ENCODE results near the gene TMEM51.

TMEM51 gene

GRCh38 chr1:15242766-15243165 lies 89.2 kb downstream of the TMEM51 start:
- TF ChIP-seq CTCF (IDR thresholded peaks at IDR 0.05; ENCODE audit: low read depth, low read length) = no peak
- no peak overlapping the region for H3K4me3 ChIP-seq (ENCODE audit: low read depth, low read length)

GRCh38 chr1:15243275-15244043 lies 89.9 kb downstream of the TMEM51 start:
- no peak overlapping the region for H3K4me3 ChIP-seq (ENCODE audit: low read depth, low read length)
- TF ChIP-seq CTCF (IDR thresholded peaks at IDR 0.05; ENCODE audit: low read depth, low read length) = no peak

- TF ChIP-seq CTCF (IDR thresholded peaks at IDR 0.05; ENCODE audit: low read depth, low read length) = no peak
- H3K4me3 ChIP-seq (ENCODE audit: low read depth, low read length) = no peak overlapping the region
These were observed 91.3 kb downstream of the TMEM51 start for GRCh38 chr1:15244813-15245212.

GRCh38 chr1:15245593-15246360 lies 92.2 kb downstream of the TMEM51 start:
- no peak for TF ChIP-seq CTCF (IDR thresholded peaks at IDR 0.05; ENCODE audit: low read depth, low read length)

GRCh38 chr1:15246960-15247614 lies 93.5 kb downstream of the TMEM51 start, which contains the start of gene FHAD1:
Gene FHAD1 (plus strand): TSS chr1:15247223. CDS start chr1:15251785, 4,562 bp downstream.
- no peak for TF ChIP-seq CTCF (IDR thresholded peaks at IDR 0.05; ENCODE audit: low read depth, low read length)
- H3K4me3 ChIP-seq (ENCODE audit: low read depth, low read length) = peak within 1 kb of the TSS; percentile 29

More at GRCh38 chr1:15245593-15246360, 92.2 kb downstream of the TMEM51 start:
- no peak overlapping the region for H3K4me3 ChIP-seq (ENCODE audit: low read depth, low read length)

GRCh38 chr1:15248216-15248615 lies 94.7 kb downstream of the TMEM51 start:
- no peak overlapping the region for H3K4me3 ChIP-seq (ENCODE audit: low read depth, low read length)
- no peak for TF ChIP-seq CTCF (IDR thresholded peaks at IDR 0.05; ENCODE audit: low read depth, low read length)

All from WI38 (cell line).